Glutamatergic neuron (in vitro differentiated cells): ENCODE measurements around the gene GRID1. TPM values are rescaled to one million over a fixed set of nuclear protein-coding genes. Genes with fewer than 3 reads are reported as not detected.

ENCODE experiments used
- DNase-seq: peaks from one replicate; pipeline ENCODE4 v3.0.0; 2022
- H3K27ac Mint-ChIP-seq: one replicate; pipeline ENCODE4 v1.8.0; 2020; ENCODE audit warnings: mild to moderate bottlenecking, mixed read lengths, inconsistent platforms; ENCODE audit not compliant: unreplicated experiment
- H3K27me3 Mint-ChIP-seq: one replicate; pipeline ENCODE4 v1.8.0; 2020; ENCODE audit warnings: mild to moderate bottlenecking, moderate library complexity, mixed read lengths, inconsistent platforms; ENCODE audit not compliant: unreplicated experiment
- H3K36me3 Mint-ChIP-seq: one replicate; pipeline ENCODE4 v1.8.0; 2020; ENCODE audit warnings: mild to moderate bottlenecking, mixed read lengths, inconsistent platforms; ENCODE audit not compliant: unreplicated experiment
- H3K4me1 Mint-ChIP-seq: one replicate; pipeline ENCODE4 v1.8.0; 2020; ENCODE audit warnings: mild to moderate bottlenecking, low read depth, mixed read lengths, inconsistent platforms; ENCODE audit not compliant: unreplicated experiment
- H3K4me3 Mint-ChIP-seq: one replicate; pipeline ENCODE4 v1.8.0; 2020; ENCODE audit warnings: mild to moderate bottlenecking, mixed read lengths, inconsistent platforms; ENCODE audit not compliant: unreplicated experiment
- H3K9me3 Mint-ChIP-seq: one replicate; pipeline ENCODE4 v1.8.0; 2020; ENCODE audit warnings: mild to moderate bottlenecking, moderate library complexity, mixed read lengths, inconsistent platforms; ENCODE audit not compliant: unreplicated experiment
- total RNA-seq: library from RNA; stranded (reverse); fragmentation: NEBNext Ultra II Directional; extraction: Animal tissue kit (Norgen Biotek cat#: 25700); gene quantifications from one replicate; pipeline ENCODE4 v1.2.1, GENCODE V29; 2021; ENCODE audit not compliant: unreplicated experiment
- TF ChIP-seq, protein P1 (sequence below): fragments of 200-600 bp; sonication (generic); IDR thresholded peaks from one replicate; pipeline ENCODE4 v1.5.0; 2021; ENCODE audit not compliant: partially characterized antibody, unreplicated experiment

GRID1 gene
- total RNA-seq, 1 donor from 2014 or later: 8.0 TPM

DNA sequence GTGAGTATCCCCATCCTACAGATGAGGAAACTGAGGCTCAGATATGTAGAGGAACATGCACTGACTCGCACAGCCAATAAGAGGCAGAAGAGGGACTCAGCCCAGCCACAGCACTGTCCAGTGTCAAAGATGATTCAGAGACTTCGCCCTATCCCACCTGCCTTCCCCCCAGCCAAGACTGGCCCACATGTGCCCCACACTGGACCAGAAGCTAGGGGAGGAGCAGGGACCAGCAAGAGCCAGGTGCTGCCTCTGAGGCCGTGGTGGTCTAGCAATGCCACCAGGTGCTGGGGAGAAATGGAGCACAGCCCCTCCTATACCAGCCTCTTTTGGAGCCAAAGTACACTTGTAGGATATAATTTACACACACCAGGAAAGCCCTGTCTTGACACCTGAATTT, 22.3 kb downstream of the GRID1 start:
- peaks cover 5% of the 10 kb centered on the region for H3K4me1 Mint-ChIP-seq
- DNase-seq: peak; percentile 7
- H3K4me3 Mint-ChIP-seq: no peak overlapping the region
- peaks cover 10% of the 10 kb centered on the region for H3K27me3 Mint-ChIP-seq
- H3K36me3 Mint-ChIP-seq: no peaks in the 10 kb centered on the region
- TF ChIP-seq, protein P1, sequence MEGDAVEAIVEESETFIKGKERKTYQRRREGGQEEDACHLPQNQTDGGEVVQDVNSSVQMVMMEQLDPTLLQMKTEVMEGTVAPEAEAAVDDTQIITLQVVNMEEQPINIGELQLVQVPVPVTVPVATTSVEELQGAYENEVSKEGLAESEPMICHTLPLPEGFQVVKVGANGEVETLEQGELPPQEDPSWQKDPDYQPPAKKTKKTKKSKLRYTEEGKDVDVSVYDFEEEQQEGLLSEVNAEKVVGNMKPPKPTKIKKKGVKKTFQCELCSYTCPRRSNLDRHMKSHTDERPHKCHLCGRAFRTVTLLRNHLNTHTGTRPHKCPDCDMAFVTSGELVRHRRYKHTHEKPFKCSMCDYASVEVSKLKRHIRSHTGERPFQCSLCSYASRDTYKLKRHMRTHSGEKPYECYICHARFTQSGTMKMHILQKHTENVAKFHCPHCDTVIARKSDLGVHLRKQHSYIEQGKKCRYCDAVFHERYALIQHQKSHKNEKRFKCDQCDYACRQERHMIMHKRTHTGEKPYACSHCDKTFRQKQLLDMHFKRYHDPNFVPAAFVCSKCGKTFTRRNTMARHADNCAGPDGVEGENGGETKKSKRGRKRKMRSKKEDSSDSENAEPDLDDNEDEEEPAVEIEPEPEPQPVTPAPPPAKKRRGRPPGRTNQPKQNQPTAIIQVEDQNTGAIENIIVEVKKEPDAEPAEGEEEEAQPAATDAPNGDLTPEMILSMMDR: no peak
- no peaks in the 10 kb centered on the region for H3K9me3 Mint-ChIP-seq
- no peak overlapping the region for H3K27ac Mint-ChIP-seq

DNA sequence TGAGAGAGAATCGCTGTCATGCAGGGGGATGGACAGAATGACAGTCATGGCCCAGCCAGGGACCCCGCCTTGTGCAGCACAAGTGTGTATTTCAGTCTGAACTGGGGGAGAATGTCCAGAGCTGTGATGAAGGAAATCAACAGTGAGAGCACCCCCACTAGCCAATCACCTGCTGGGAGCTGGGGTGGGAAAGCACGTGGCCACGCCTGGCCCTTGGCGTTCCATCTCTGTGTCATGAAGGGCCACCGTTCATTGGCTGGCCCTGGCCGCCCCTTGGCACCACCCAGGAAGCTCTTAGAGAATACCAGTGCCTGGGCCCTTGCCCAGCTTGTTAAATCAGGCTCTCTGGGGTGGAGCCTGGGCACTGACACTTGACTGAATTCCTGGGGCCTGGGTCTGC, 22.8 kb downstream of the GRID1 start:
- Mint-ChIP-seq H3K4me3 (no peak overlapping the region), H3K27me3 (peaks cover 9% of the 10 kb centered on the region), H3K36me3 (no peaks in the 10 kb centered on the region), H3K4me1 (peaks cover 5% of the 10 kb centered on the region), H3K9me3 (no peaks in the 10 kb centered on the region), H3K27ac (no peak overlapping the region)
- peak; percentile 2 for DNase-seq
- TF ChIP-seq, protein P1: no peak

DNA sequence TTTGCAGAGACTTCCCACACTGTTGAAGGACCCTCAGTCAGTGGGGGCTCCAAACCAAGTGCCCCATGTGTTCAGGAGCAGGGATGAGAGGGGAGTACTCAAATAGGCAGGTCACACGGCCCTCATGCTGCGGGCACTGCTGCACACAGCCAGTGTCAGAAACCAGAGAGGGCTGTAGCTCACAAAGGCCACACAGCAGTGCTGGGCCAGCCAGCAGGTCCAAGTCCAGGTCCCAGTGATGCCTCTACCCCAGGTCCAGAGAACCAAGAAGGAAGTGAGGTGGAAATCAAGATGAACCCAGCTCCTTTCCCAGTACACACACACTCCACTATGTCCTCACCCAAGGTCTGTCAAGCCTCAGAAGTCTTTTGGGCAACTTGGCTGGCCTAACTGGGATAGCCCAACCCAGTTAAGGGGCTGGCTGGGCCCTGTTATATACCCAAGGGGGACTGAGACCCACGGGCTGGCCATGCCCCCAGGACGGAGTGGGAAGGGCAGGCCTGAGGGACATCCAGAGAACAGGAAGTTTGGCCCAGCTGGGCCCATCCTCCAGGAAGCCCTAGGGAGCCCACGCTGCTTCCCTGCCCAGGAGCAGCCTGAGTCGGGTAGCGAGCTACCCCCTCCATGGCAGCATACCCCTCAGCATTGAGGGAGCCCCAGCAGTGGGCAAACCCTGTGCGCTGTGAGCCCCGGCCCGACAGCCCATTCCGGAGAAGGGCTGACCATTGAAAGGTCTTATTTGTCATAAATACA, 24.3 kb downstream of the GRID1 start:
- peak; percentile 9 for DNase-seq
- peaks cover 5% of the 10 kb centered on the region for H3K4me1 Mint-ChIP-seq

DNA sequence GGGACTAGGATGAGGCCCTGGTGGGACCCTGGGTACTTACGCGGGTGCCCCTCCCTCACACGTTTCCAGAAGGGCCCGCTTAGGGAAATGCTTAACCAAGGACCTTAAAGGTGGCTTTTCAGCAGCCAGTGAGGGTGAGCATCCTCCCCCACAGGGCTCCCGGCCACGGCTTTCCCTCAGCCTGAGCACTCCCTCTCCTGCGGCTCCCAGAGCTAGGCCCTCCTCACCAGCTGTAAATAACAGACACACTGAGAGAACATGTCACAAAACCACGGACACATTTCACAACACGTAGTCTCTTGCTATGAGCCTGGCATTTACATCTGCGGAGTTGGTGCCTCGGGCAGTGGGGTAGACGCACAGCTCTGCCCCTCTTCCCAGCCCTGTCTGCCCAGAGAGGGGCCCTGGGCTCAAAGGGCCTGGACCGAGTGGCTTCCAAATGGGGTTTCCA, 25.2 kb downstream of the GRID1 start:
- TF ChIP-seq, protein P1: no peak
- no peak overlapping the region for H3K4me3 Mint-ChIP-seq
- peaks cover 2% of the 10 kb centered on the region for H3K9me3 Mint-ChIP-seq
- no peaks in the 10 kb centered on the region for H3K36me3 Mint-ChIP-seq
- peaks cover 7% of the 10 kb centered on the region for H3K27me3 Mint-ChIP-seq
- H3K4me1 Mint-ChIP-seq: peaks cover 5% of the 10 kb centered on the region
- peak; percentile 11 for DNase-seq
- no peak overlapping the region for H3K27ac Mint-ChIP-seq

More for the DNA sequence above, 24.3 kb downstream of the GRID1 start:
- H3K27ac Mint-ChIP-seq: no peak overlapping the region
- H3K36me3 Mint-ChIP-seq: no peaks in the 10 kb centered on the region
- H3K9me3 Mint-ChIP-seq: no peaks in the 10 kb centered on the region
- TF ChIP-seq, protein P1: no peak
- H3K4me3 Mint-ChIP-seq: no peak overlapping the region
- H3K27me3 Mint-ChIP-seq: peaks cover 11% of the 10 kb centered on the region

DNA sequence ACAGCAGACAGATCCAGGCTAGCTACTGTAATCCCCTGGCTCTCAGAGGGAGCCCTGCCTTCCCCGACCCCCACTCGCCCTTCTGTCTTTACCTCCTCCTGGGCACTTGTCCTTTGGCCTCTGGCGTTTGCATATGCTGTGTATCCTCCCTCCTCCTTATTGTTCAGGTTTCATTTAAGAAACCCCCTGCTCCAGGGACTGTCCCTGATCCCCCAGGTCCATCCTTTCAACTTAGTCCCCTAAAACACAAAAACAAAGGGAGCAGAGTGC, 25.7 kb downstream of the GRID1 start:
- DNase-seq: no peak
- TF ChIP-seq, protein P1: no peak
- Mint-ChIP-seq H3K27ac (no peak overlapping the region), H3K4me1 (peaks cover 4% of the 10 kb centered on the region), H3K9me3 (peaks cover 2% of the 10 kb centered on the region), H3K36me3 (no peaks in the 10 kb centered on the region), H3K4me3 (no peak overlapping the region), H3K27me3 (peaks cover 7% of the 10 kb centered on the region)
